Measurements from ENCODE around the gene PSMD5. TPM values are rescaled to one million over a fixed set of nuclear protein-coding genes. Genes with fewer than 3 reads are reported as not detected.

PSMD5 gene
- total RNA-seq, result 65.1 TPM

- peak; percentile 99 for DNase-seq (ENCODE audit: low spot score)
These were observed at the start of gene PSMD5 for GRCh38 chr9:120842685-120843485. Gene PSMD5, minus strand, starts transcription at chr9:120842922. Its CDS starts 13 bp downstream, at chr9:120842909.

DNA sequence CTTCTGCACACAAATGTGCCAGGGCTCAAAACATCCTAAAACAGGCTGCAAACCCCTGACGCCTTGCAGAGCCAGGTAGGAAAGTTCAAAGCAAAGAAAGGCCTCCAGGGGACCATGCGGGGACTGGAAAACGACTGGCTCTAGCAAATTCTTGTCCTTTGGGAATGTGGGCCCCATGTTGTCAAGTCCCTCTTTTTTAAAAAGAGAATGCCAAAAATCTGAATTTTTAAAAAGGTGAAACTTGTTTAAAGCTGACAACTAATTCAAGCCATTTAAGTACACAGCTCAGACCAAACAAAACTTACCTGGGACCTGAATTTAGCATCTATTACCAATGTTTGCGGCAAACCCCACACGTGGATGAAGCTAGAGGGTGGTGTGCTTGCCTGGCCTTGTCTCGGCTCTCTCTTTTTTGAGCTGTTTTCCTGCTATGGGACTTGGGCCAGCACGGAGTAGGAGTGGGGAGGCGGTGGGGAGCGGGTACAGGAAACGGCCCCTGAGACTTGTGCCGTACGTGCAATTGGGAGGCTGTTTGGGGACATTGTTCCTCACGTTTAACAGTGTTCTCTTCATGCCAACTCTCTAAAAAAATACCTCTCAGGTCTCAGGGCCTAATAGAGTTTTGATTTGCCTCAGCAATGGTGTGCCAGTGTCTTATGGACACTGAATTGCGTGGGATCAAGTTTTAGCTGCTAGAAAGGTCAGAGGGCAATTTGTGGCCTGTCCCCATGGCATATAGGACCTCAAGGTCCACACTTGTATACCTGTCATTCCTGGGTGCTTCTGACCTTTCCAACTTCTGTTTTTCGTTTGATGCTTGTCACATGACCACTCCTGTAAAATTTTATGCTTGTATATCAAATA lies 49.4 kb upstream of the PSMD5 start:
- DNase-seq (ENCODE audit: low spot score), result no peak

DNA sequence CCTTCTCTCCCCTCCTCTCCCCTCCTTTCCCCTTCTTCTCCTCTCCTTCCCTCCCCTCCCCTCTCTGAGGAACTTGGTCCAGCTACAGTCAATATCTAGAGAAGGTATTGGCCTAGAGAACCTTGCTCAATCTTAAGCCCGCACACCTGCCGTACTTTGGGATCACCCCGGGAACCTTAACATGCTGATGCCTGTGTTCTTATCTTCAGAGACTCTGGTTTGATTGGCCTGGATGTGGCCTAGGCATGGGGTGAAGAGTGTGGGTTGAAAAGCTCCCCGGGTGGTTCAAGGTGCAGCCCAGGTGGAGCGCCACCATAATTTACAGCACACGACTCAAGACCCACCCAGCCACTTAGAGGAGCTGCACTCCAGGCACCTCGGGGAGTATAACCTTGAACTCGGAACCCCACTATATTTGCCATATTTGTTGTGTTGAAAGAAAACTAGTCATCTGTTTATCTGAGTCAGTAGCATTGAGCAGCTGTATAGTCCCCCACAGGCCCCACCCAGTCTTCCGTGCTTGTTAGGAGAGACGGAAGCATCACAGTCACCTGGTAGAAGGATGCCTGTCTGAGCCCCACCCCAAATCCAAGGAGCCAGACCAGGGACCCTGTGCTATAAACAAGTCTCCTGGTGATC lies 48.6 kb upstream of the PSMD5 start:
- no peak for DNase-seq (ENCODE audit: low spot score)

GRCh38 chr9:120890320-120891244 lies 47.9 kb upstream of the PSMD5 start:
- no peak for DNase-seq (ENCODE audit: low spot score)

DNA sequence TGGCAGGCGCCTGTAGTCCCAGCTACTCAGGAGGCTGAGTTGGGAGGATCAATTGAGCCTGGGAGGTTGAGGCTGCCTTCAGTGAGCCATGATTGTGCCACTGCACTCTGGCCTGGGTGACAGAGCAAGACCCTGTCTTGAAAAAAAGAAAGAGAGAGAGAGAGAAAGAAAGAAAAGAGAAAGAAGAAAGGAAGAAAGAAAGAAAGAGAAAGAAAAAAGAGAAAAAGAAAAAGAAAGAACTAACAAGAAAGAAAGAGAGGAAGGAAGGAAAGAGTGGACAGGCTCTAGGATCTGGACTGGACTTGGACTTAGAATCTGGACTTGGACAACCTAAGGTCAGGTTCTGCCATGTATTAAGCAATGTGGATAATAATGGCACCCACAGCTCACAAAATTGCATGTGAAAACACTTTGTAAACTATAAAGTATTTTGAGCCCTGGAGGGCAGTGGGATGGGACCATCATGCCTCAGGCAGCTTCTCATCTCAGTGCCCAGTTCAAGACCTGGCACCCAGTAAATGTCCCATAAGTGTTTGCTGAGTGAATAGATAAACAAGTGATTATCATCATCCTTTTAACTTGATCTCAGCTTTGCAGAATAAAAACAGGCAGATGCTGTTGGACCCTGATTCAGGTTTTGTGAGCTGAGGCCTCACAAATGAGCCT lies 47.0 kb upstream of the PSMD5 start:
- no peak for DNase-seq (ENCODE audit: low spot score)

- no peak for DNase-seq (ENCODE audit: low spot score)
These were observed 45.9 kb upstream of the PSMD5 start for GRCh38 chr9:120888626-120889025.

GRCh38 chr9:120886490-120886967 lies 43.8 kb upstream of the PSMD5 start:
- no peak for DNase-seq (ENCODE audit: low spot score)

GRCh38 chr9:120885958-120886357 lies 43.2 kb upstream of the PSMD5 start:
- no peak for DNase-seq (ENCODE audit: low spot score)

DNA sequence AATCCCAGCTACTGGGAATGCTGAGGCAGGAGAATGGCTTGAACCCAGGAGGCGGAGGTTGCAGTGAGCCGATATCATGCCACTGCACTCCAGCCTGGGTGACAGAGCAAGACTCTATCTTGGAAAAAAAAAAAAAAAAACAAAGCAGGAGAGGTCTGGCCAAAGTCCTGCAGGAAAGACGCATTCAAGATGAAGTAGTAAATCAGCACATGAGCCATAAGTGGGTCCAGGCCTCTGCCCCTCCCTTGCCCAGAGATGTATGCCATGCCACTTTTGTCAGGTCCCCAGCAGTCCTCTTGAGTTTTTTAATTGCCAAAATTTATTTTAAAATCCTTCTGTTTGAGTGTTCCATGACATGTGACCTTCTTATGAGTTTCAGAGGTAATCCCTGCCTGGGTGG lies 42.7 kb upstream of the PSMD5 start:
- no peak for DNase-seq (ENCODE audit: low spot score)

DNA sequence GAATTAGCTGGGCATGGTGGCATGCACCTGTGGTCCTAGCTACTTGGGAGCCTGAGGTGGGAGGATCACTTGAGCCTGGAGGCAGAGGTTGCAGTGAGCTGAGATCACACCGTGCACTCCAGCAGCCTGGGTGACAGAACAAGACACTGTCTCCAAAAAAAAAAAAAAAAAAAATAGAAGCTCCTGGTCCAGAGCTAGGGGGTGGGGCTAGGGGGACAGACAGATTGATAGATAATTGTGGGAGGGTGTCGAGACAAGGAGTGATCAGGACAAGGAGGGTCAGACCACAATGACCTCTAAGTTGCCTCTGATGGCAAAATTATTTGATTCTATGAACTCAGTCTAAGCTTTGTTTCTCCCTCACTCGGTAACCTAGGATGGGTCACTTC lies 40.9 kb upstream of the PSMD5 start:
- no peak for DNase-seq (ENCODE audit: low spot score)

DNA sequence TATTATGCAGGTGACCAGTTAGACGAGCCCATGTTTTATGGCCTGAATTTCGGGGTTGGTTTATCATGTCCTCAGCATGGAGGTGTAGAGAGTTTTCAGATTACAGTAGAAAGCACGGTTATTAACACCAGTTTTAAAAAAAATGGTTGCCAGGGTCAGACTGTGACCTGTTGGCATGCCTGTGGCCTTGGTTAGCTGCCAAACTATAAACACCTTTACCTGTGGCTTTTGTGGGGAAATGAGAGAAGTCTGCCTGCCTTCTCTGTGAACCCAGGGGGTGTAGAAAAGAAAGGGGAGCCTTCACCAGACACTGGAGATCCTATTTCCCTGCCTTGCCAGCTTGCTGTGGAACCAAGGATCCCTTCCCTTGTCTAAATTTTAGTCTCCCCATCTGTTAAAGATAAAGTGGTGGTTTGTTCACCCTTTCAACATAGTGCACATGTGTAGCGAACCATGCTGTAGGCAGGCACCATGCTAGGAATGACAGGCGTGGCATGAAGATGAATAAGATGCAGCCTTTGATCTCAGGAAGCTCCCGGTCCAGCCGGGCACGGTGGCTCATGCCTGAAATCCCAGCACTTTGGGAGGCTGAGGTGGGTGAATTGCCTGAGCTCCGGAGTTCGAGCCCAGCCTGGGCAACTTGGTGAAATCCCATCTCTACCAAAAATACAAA lies 40.3 kb upstream of the PSMD5 start:
- no peak for DNase-seq (ENCODE audit: low spot score)

- DNase-seq (ENCODE audit: low spot score), result no peak
These were observed 36.7 kb upstream of the PSMD5 start for GRCh38 chr9:120879446-120879845.

DNA sequence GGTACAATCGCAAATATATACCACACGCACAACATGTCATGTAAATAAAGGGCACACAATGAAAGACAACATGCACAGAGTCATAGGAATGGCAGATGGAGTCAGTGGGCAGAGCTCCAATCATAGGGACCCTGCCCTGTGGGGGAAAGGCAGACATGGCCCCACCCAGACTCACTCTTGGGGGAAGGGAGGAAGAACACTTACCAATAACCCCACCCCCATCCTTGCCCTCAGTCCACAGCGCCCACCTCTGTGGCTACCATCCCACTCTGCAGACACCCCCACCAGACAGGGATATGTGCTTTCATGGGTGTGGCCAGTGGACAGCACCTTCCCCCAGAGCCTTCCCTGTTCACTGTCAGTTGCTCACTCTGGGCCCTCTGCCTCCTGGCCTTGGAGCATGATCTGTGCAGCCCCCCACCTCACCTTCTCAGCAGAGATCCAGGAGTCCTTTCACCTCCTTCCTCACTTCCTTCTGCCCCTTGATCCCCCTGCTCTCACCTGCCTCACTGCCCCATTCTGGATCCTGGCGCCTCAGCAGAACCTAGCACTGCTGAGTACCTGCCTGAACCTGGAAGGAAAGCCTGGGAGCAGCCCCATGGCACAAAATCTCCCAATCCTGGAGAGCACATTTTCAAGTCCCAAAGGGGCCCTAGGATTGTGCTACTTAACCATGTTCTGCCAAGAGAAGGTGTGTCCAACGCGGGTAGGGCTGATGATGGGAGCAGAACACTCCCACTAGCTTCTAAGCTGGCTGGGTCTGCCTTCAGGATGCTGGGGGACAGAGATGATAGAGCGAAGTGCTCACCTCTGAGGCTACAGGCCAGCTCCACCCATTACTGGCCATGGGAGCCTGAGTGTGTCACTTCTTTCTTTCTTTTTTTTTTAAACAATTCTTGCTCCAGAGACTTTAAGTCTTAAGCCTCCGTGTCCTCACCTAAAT lies 35.7 kb upstream of the PSMD5 start:
- no peak for DNase-seq (ENCODE audit: low spot score)

DNA sequence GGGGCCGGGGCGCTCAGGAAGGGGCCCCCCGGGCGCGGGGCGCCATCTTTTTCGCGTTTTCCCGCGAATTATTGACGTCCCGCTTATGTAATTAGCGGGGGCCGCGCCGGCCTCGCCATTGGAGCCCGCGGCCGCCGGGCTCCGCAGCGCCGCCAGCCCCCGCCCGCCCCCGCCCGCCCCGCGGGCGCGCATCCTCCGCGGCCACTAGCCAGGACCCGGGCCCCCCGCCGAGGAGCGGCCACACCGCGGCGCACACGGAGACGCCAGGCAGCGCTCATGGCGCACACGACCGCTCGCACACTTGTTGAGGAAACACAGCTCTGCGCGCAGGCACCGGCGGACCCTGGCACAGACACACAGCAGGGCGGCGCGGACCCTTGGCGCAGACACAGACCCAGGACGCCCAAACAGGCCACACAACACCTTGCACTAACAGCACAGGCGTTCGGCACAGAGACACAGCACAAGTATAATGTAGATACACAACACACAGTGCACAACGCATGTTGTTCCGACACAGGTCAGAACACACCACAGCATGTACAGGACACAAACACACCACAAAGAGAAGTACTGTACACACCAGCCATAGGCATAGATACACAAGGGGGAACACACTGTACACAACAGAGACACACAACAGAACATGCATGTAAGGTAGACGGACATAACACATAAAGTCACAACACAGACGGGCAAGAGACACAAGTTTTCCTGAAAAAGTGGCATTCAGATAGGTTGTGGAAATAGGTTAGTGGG lies 34.7 kb upstream of the PSMD5 start:
- peak; percentile 52 for DNase-seq (ENCODE audit: low spot score)

GRCh38 chr9:120876842-120877240 lies 34.1 kb upstream of the PSMD5 start, which contains the start of gene PHF19:
Gene PHF19, minus strand, starts transcription at chr9:120877188. Its CDS starts 2,447 bp downstream, at chr9:120874741.
- no peak for DNase-seq (ENCODE audit: low spot score)

- DNase-seq (ENCODE audit: low spot score), result peak; percentile 72
These were observed 33.5 kb upstream of the PSMD5 start for GRCh38 chr9:120875954-120876841.

- DNase-seq (ENCODE audit: low spot score), result no peak
These were observed 32.9 kb upstream of the PSMD5 start for GRCh38 chr9:120875643-120875953.

All from mucosa of gallbladder (tissue), 1 donor.